GM21528 (cell line): ENCODE measurements around the gene TTLL12.
A peak's percentile ranks its signal among the peaks of the same experiment; 100 is the strongest.

ENCODE experiments used
- ATAC-seq: cut with Tn5 transposase; IDR thresholded peaks from one replicate; pipeline ENCODE4 v1.9.1; 2021; ENCODE audit warnings: mild to moderate bottlenecking, moderate library complexity; ENCODE audit not compliant: unreplicated experiment, low FRiP score

The TTLL12 gene

DNA sequence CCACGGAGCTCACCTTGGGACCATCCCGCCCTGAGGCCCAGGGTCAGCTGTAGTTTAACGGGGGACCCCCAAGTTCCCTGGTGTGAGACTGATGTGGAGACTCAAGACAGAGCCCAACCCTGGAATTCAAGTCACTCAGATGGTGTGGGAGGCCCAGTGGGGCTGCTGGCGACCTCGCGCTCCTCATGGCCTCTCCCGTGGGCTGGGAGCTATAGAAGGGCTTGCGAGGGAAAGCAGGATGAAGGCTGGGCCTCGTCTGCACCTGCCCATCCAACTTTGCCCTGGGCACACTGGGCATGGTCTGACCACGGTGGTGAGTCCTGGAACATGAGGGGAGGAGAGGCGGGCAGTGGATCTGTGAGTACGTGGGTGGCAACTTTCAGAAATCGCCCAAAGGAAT is 13.6 kb upstream of the TTLL12 start:
- ATAC-seq = no peak

DNA sequence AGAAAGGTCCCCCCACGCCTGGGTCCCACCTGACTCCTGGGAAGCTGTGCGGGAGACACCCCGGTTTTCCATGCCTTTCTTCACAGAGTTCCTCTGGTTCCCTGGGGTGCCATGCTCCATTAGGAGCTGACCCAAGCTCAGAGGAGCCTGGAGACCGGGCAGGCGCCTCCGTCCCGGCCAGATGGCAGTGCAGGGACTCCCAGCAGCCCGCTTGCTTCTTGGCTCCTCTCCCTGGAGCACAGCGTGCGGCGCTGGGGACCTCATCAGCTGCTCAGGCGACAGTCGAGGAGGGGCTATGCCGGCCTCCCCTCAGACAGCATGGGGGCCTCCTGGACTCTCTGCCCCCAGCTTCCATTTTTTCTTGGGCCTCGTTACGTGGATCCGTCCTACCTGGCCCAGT is 13.1 kb upstream of the TTLL12 start:
- ATAC-seq = no peak

- ATAC-seq = no peak
Observed at GRCh38 chr22:43199541-43199940, 12.6 kb upstream of the TTLL12 start.

DNA sequence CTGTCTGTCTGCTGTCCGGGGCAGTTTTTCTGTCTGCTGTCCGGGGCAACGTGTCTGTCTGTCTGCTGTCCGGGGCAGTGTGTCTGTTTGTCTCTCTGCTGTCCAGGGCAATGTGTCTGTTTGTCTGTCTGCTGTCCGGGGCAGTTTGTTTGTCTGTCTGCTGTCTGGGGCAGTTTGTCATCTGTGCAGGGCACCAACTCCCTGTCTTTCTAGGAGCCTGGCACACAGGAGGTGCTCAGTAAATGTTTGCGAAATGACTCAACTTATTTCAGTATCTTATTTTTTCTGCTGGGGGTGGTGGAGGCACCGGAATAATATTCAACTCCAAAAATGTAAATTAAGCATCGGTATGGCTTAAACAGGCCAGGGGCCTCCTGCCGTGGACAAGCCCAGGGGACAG is 12.0 kb upstream of the TTLL12 start:
- ATAC-seq = no peak

GRCh38 chr22:43198126-43198525 is 11.2 kb upstream of the TTLL12 start:
- ATAC-seq = no peak

DNA sequence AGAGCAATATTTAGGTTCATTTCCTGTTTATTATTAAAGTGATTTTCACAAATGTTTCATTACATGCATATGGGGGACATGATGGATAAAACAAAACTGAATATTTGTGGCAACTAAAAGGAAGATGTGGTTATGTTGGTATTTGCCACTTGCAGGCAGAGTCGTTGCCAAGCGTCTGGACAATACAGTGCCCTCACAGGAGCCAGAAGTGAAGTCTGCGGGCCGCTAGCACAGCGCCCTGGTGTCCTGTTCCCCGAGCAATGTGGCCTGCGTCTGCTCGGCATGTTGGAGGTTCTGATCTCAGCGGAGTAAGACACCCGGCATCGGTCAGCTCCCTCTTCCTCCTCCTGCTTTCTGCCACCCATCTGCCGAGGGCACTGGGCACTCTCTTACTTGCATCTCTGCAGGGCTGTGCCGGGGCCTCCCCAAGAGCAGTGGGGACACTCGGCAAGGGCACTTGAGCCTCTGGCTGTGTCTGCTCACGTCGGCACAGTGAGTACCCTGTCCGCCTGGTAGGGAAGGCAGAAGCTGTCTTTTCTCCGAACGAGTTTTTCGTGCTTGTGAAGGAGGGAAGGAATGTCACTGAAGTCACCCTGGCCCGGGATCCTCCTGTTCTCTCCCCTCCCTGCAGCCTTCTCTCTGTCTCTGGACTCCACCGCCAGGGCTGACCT is 10.5 kb upstream of the TTLL12 start:
- ATAC-seq = no peak

GRCh38 chr22:43191831-43192230 is 4.9 kb upstream of the TTLL12 start:
- ATAC-seq = no peak

DNA sequence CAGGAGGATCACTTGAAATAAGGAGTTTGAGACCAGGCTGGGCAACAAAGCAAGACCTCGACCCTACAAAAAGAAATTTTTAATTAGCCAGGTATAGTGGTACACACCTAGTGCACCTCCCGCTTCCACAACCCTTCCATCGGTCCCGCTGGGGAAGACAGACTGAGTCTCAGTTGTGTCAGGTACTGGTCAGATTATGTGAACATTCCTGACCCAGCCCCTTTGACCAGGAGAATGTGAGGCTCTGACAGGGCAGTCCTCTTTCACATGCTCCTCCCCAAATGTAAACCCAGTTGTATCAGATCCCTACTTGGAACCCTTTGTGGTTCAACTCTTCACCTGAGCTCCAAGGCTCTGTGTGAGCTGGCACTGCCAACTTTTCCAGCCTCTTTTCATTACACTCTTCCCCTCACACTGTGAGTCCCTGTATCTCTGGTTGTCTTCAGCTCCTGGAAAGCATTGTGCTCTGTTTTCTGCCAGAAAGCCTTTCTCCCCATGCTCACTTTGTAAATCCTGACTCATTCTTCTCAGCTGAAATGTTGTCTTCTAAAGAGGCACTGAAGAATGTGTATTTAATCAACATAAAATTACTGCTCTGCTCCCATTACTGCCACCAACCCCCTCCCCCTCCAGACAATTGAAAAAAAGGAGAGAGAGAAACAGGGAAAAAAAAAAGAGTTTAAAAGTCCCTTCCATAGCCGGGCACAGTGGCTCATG is 2.1 kb upstream of the TTLL12 start:
- no peak for ATAC-seq

GRCh38 chr22:43187171-43188099 is 501 bp upstream of the TTLL12 start:
- peak; percentile 82 for ATAC-seq

DNA sequence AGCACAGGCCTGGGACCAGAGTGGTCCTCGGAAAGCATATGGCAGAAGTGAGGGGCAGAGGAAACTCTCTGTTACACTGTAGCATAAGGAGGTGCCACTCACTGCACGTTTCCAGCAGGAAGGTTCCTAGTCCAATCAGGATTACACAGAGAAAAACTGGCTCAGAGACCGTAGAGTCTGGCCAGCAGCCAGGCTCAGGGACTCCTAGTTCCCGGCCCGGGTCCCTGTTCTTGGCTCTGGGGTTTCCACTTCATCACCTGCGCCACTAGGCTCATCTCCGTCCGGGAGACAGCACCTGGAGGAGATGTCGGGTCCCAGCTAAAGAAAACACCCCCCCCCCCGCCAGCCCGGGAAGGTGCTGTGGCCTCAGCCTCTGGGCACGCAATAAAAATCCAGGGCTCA is 1.1 kb downstream of the TTLL12 start:
- ATAC-seq = no peak

- no peak for ATAC-seq
Observed at GRCh38 chr22:43183496-43184277, 3.2 kb downstream of the TTLL12 start.

- ATAC-seq = no peak
Observed at GRCh38 chr22:43182726-43183125, 4.2 kb downstream of the TTLL12 start.

GRCh38 chr22:43182118-43182517 is 4.8 kb downstream of the TTLL12 start:
- no peak for ATAC-seq

- no peak for ATAC-seq
Observed at GRCh38 chr22:43181321-43182076, 5.4 kb downstream of the TTLL12 start.

GRCh38 chr22:43180670-43181069 is 6.3 kb downstream of the TTLL12 start:
- no peak for ATAC-seq

DNA sequence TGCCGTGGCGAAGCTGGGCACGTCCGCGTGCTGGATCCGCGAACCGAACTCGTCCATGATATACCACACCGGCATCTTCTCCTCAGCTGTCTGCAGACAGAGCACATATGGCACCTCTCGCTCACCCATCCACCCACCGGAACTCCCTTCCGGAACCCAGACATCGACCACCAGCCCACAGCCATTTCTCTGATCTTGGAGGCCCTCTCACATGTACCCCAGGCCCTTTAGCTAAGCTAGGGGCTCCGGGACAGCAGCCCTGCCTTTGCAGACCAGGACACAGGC is 7.1 kb downstream of the TTLL12 start:
- no peak for ATAC-seq

- ATAC-seq = no peak
Observed at GRCh38 chr22:43179146-43179910, 7.6 kb downstream of the TTLL12 start.

GRCh38 chr22:43177479-43177878 is 9.5 kb downstream of the TTLL12 start:
- ATAC-seq = no peak

GRCh38 chr22:43176090-43176489 is 10.8 kb downstream of the TTLL12 start:
- ATAC-seq = no peak
